ENCODE results near the gene SCRN2. TPM values are rescaled to one million over a fixed set of nuclear protein-coding genes. Genes with fewer than 3 reads are reported as not detected.
A peak's percentile ranks its signal among the peaks of the same experiment; 100 is the strongest.

SCRN2 gene
- total RNA-seq, result 30.1 and 31.7 TPM in 2 replicates

DNA sequence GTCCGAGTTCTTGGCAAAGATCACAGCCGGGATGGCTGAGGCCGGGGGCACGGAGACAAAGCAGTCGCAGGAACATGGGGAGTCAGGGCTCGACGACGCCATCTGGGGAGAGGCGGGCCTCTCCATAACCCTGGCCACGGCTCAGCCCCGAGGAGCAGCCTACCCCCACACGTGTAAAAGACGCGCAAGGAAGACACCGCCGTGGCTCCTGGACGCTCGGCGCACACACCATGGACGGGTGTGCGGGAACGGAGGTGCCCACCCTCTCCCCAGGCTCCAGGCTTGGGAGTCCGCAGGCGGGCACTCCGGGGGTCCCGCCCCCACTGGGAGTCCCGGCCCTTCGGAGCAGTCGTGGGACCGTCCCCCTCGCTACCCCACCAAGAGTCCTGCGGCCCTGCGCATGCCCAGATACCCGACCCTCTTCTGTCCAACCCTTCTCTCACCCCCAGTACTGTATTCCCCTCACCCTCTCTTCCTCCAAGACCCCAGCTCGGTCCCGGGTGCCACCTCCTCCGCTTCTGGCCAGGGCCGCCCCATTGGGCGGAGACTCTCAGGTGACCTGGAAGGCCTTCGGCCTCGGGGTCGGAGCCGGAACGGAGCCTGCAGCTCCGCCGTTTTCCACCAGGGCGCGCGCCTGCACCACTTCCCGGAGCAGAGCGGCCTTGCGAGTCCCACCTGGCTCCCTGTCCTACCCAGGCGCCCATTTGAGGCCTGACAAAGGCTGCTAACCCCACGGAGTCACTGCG lies at the start of gene SCRN2:
Gene SCRN2, minus strand, starts transcription at position 532 of the 746 bp plus-strand sequence. Its CDS starts 430 bp downstream, at position 102.
- H3K27me3 ChIP-seq (ENCODE audit: control insufficient read depth, insufficient read depth, low read length), result peaks cover under 1% of the 10 kb centered on the region
- DNase-seq (ENCODE audit: low read depth), result peak; percentile 39
- TF ChIP-seq, protein P1, sequence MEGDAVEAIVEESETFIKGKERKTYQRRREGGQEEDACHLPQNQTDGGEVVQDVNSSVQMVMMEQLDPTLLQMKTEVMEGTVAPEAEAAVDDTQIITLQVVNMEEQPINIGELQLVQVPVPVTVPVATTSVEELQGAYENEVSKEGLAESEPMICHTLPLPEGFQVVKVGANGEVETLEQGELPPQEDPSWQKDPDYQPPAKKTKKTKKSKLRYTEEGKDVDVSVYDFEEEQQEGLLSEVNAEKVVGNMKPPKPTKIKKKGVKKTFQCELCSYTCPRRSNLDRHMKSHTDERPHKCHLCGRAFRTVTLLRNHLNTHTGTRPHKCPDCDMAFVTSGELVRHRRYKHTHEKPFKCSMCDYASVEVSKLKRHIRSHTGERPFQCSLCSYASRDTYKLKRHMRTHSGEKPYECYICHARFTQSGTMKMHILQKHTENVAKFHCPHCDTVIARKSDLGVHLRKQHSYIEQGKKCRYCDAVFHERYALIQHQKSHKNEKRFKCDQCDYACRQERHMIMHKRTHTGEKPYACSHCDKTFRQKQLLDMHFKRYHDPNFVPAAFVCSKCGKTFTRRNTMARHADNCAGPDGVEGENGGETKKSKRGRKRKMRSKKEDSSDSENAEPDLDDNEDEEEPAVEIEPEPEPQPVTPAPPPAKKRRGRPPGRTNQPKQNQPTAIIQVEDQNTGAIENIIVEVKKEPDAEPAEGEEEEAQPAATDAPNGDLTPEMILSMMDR (IDR thresholded peaks at IDR 0.05; ENCODE audit: insufficient read depth, low read length, poor library complexity, severe bottlenecking), result peak; percentile 99
- peak within 1 kb of the TSS; percentile 70 for H3K4me3 ChIP-seq (ENCODE audit: low read depth, low read length)
- H3K36me3 ChIP-seq (ENCODE audit: control insufficient read depth, insufficient read depth, low read length), result no peaks in the 10 kb centered on the region

DNA sequence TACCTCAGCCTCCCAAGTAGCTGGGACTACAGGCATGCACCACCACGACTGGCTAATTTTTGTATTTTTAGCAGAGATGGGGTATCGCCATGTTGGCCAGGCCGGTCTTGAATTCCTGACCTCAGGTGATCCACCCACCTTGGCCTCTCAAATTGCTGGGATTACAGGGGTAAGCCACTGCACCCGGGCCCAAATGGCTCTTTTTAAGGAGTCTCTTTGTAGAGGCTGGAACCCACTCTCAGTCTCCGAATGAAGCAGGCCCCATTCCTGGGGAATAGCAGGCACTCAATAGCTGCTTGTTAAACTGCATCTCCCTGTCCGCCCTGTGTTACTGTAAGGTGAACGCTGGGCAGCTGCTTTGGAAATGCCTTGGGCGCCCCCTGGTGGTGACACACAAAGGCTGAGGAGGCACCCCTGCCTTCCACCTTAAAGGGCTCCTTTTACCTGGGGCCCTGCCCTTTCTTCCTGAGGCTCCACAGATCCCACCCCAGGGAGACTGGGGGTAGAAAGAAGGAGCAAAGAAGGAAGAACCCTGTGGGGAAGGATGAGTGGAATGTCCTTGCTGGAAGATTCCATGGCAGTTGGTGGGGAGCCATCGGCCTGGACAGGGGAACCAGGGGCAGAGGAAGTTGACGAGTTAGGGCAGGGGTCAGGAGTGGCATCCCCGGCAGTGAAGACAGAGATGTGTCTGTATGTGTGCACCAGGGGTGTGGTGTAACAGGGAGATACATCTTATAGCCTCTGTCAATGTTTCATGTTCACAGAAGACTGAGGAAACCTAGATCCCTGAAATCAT lies 48.9 kb upstream of the SCRN2 start:
- Histone ChIP-seq H3K4me3 (ENCODE audit: low read depth, low read length) (no peak overlapping the region), H3K27me3 (ENCODE audit: control insufficient read depth, insufficient read depth, low read length) (no peaks in the 10 kb centered on the region), H3K36me3 (ENCODE audit: control insufficient read depth, insufficient read depth, low read length) (no peaks in the 10 kb centered on the region)
- TF ChIP-seq, protein P1 (IDR thresholded peaks at IDR 0.05; ENCODE audit: insufficient read depth, low read length, poor library complexity, severe bottlenecking), result peak; percentile 96
- peak; percentile 45 for DNase-seq (ENCODE audit: low read depth)

DNA sequence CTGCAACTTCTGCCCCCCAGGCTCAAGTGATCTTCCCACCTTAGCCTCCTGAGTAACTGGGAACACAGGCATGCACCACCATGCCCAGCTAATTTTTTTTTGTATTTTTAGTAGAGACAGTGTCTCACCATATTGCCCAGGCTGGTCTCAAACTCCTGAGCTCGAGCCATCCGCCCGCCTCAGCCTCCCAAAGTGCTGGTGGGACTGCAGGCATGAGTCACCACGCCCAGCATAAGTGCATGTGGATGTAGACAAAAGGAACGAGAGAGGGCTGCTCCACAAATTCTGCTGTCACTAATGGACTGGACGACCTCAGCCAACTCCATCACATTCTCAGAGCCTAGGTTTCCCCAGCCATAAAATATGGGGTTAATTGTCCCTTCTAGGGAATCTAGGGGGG lies 47.2 kb upstream of the SCRN2 start:
- TF ChIP-seq, protein P1 (IDR thresholded peaks at IDR 0.05; ENCODE audit: insufficient read depth, low read length, poor library complexity, severe bottlenecking), result no peak

DNA sequence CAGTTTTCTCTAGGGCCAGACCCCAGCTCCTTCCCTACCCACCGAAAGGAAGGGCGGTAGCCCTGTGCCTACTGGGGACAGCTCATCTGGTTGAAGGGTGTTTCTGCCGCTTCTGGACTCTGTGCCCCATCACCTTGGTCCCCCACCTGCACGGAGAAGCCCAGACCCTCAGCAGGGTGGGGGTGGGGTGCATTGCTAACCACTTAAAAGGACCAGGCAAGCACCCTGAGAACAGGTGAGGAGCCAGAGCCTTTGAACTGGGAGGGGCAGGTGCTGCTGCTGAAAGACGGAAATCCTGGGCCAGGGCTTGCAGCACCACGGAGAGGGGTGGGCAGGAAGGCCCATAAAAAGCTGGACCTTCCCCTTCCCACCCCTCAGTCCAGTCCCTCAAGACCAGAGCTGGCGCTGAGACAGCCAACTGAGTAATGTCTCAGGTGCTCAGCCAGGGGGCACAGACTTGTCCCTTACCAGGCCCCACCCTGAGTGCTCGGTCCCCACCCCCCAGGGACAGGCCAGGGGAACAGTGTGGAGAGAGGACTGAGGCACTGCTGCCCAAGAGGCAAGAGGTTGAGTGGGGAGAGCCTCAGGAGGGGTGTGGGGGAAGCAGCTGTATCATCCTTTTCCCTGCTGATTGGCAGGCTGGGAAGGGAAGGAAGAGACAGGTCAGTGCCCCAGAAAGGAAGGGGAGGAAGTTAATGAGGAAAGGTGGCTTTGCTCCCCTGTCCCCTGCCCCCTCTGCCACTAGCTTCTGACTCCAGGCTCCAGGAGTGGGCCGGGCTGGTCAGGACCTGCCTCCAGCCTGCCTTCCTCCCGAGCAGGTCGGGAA lies 44.0 kb upstream of the SCRN2 start:
- no peak overlapping the region for H3K4me3 ChIP-seq (ENCODE audit: low read depth, low read length)
- H3K36me3 ChIP-seq (ENCODE audit: control insufficient read depth, insufficient read depth, low read length), result no peaks in the 10 kb centered on the region
- no peak for DNase-seq (ENCODE audit: low read depth)
- TF ChIP-seq, protein P1 (IDR thresholded peaks at IDR 0.05; ENCODE audit: insufficient read depth, low read length, poor library complexity, severe bottlenecking), result no peak
- H3K27me3 ChIP-seq (ENCODE audit: control insufficient read depth, insufficient read depth, low read length), result no peaks in the 10 kb centered on the region

More for the DNA sequence above, 47.2 kb upstream of the SCRN2 start:
- H3K36me3 ChIP-seq (ENCODE audit: control insufficient read depth, insufficient read depth, low read length), result no peaks in the 10 kb centered on the region
- no peak for DNase-seq (ENCODE audit: low read depth)
- no peaks in the 10 kb centered on the region for H3K27me3 ChIP-seq (ENCODE audit: control insufficient read depth, insufficient read depth, low read length)
- H3K4me3 ChIP-seq (ENCODE audit: low read depth, low read length), result no peak overlapping the region

DNA sequence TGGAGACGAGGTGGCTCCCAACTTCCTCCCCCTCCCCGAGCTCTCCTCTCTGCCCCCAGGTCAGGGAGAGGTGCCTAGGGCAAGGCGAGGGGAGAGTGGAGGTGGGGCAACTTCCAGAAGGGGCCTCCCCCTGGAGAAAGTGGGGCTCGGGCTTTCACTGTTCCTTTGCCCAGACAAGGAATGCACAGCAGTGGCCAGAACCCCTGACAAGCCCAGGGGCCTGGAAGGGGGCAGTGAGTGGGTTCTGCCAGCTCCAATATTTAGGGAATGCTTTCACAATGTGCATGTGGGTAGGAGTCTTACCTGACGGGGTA lies 43.3 kb upstream of the SCRN2 start:
- Histone ChIP-seq H3K36me3 (ENCODE audit: control insufficient read depth, insufficient read depth, low read length) (no peaks in the 10 kb centered on the region), H3K27me3 (ENCODE audit: control insufficient read depth, insufficient read depth, low read length) (no peaks in the 10 kb centered on the region), H3K4me3 (ENCODE audit: low read depth, low read length) (no peak overlapping the region)
- TF ChIP-seq, protein P1 (IDR thresholded peaks at IDR 0.05; ENCODE audit: insufficient read depth, low read length, poor library complexity, severe bottlenecking), result no peak
- DNase-seq (ENCODE audit: low read depth), result no peak

Measured in kidney epithelial cell (primary cell).